ENCODE data around the gene BRD4. TPM values are rescaled to one million over a fixed set of nuclear protein-coding genes. Genes with fewer than 3 reads are reported as not detected.

The BRD4 gene
- total and polyA plus RNA-seq, 2 experiments from 2014 or later, result 63.8 to 115 TPM

DNA sequence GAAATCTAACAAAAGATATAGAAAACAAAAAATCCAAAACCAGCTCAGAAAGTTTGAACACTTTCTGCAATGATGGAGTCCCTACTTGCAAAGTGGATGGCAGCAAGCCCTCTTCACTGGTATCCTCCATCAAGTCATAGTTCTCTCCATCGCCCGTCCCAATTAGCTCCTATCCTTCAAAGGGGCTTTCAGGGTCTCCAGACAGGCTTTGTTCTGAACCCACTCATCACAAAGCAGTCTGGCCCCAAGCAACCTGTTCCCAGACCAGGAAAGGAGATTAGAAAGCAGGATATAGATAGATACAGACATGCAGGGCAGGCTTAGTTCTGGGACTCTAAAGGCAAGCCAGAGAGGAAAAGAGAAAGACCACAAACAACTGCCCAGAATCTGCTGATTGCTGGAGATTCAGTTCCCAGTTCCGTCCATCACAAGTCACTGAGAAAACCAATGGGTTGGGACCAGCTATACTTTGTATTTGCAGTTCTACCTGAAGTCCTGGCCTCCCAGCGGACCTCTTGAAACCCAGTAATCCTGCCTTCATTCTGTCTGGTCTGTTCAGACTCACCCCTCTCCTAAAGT lies 52.9 kb downstream of the BRD4 start:
- TF ChIP-seq EZH2 (IDR thresholded peaks at IDR 0.05; ENCODE audit: low read depth, unreplicated experiment), result no peak
- no peak for TF ChIP-seq EZH2phosphoT487 (IDR thresholded peaks at IDR 0.05; ENCODE audit: unreplicated experiment)
- no peak for TF ChIP-seq POLR2AphosphoS5 (IDR thresholded peaks at IDR 0.05; ENCODE audit: low read depth)
- no peak for TF ChIP-seq JUNB (IDR thresholded peaks at IDR 0.05; ENCODE audit: unreplicated experiment)
- TF ChIP-seq, protein P1, sequence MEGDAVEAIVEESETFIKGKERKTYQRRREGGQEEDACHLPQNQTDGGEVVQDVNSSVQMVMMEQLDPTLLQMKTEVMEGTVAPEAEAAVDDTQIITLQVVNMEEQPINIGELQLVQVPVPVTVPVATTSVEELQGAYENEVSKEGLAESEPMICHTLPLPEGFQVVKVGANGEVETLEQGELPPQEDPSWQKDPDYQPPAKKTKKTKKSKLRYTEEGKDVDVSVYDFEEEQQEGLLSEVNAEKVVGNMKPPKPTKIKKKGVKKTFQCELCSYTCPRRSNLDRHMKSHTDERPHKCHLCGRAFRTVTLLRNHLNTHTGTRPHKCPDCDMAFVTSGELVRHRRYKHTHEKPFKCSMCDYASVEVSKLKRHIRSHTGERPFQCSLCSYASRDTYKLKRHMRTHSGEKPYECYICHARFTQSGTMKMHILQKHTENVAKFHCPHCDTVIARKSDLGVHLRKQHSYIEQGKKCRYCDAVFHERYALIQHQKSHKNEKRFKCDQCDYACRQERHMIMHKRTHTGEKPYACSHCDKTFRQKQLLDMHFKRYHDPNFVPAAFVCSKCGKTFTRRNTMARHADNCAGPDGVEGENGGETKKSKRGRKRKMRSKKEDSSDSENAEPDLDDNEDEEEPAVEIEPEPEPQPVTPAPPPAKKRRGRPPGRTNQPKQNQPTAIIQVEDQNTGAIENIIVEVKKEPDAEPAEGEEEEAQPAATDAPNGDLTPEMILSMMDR (conservative IDR thresholded peaks at IDR 0.05; ENCODE audit: low read depth in 2 of 2), result no peak
- TF ChIP-seq, protein P2, sequence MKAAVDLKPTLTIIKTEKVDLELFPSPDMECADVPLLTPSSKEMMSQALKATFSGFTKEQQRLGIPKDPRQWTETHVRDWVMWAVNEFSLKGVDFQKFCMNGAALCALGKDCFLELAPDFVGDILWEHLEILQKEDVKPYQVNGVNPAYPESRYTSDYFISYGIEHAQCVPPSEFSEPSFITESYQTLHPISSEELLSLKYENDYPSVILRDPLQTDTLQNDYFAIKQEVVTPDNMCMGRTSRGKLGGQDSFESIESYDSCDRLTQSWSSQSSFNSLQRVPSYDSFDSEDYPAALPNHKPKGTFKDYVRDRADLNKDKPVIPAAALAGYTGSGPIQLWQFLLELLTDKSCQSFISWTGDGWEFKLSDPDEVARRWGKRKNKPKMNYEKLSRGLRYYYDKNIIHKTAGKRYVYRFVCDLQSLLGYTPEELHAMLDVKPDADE (IDR thresholded peaks at IDR 0.05), result no peak
- no peak for TF ChIP-seq ZNF114 (CRISPR knock-in tag; IDR thresholded peaks at IDR 0.05)
- TF ChIP-seq, protein P3, sequence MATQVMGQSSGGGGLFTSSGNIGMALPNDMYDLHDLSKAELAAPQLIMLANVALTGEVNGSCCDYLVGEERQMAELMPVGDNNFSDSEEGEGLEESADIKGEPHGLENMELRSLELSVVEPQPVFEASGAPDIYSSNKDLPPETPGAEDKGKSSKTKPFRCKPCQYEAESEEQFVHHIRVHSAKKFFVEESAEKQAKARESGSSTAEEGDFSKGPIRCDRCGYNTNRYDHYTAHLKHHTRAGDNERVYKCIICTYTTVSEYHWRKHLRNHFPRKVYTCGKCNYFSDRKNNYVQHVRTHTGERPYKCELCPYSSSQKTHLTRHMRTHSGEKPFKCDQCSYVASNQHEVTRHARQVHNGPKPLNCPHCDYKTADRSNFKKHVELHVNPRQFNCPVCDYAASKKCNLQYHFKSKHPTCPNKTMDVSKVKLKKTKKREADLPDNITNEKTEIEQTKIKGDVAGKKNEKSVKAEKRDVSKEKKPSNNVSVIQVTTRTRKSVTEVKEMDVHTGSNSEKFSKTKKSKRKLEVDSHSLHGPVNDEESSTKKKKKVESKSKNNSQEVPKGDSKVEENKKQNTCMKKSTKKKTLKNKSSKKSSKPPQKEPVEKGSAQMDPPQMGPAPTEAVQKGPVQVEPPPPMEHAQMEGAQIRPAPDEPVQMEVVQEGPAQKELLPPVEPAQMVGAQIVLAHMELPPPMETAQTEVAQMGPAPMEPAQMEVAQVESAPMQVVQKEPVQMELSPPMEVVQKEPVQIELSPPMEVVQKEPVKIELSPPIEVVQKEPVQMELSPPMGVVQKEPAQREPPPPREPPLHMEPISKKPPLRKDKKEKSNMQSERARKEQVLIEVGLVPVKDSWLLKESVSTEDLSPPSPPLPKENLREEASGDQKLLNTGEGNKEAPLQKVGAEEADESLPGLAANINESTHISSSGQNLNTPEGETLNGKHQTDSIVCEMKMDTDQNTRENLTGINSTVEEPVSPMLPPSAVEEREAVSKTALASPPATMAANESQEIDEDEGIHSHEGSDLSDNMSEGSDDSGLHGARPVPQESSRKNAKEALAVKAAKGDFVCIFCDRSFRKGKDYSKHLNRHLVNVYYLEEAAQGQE (IDR thresholded peaks at IDR 0.05; ENCODE audit: unreplicated experiment), result no peak
- TF ChIP-seq CREB1 (CRISPR knock-in tag; IDR thresholded peaks at IDR 0.05; ENCODE audit: low read depth), result no peak
- TF ChIP-seq STAT1 (IDR thresholded peaks at IDR 0.05; ENCODE audit: unreplicated experiment), result no peak
- TF ChIP-seq, protein P4, sequence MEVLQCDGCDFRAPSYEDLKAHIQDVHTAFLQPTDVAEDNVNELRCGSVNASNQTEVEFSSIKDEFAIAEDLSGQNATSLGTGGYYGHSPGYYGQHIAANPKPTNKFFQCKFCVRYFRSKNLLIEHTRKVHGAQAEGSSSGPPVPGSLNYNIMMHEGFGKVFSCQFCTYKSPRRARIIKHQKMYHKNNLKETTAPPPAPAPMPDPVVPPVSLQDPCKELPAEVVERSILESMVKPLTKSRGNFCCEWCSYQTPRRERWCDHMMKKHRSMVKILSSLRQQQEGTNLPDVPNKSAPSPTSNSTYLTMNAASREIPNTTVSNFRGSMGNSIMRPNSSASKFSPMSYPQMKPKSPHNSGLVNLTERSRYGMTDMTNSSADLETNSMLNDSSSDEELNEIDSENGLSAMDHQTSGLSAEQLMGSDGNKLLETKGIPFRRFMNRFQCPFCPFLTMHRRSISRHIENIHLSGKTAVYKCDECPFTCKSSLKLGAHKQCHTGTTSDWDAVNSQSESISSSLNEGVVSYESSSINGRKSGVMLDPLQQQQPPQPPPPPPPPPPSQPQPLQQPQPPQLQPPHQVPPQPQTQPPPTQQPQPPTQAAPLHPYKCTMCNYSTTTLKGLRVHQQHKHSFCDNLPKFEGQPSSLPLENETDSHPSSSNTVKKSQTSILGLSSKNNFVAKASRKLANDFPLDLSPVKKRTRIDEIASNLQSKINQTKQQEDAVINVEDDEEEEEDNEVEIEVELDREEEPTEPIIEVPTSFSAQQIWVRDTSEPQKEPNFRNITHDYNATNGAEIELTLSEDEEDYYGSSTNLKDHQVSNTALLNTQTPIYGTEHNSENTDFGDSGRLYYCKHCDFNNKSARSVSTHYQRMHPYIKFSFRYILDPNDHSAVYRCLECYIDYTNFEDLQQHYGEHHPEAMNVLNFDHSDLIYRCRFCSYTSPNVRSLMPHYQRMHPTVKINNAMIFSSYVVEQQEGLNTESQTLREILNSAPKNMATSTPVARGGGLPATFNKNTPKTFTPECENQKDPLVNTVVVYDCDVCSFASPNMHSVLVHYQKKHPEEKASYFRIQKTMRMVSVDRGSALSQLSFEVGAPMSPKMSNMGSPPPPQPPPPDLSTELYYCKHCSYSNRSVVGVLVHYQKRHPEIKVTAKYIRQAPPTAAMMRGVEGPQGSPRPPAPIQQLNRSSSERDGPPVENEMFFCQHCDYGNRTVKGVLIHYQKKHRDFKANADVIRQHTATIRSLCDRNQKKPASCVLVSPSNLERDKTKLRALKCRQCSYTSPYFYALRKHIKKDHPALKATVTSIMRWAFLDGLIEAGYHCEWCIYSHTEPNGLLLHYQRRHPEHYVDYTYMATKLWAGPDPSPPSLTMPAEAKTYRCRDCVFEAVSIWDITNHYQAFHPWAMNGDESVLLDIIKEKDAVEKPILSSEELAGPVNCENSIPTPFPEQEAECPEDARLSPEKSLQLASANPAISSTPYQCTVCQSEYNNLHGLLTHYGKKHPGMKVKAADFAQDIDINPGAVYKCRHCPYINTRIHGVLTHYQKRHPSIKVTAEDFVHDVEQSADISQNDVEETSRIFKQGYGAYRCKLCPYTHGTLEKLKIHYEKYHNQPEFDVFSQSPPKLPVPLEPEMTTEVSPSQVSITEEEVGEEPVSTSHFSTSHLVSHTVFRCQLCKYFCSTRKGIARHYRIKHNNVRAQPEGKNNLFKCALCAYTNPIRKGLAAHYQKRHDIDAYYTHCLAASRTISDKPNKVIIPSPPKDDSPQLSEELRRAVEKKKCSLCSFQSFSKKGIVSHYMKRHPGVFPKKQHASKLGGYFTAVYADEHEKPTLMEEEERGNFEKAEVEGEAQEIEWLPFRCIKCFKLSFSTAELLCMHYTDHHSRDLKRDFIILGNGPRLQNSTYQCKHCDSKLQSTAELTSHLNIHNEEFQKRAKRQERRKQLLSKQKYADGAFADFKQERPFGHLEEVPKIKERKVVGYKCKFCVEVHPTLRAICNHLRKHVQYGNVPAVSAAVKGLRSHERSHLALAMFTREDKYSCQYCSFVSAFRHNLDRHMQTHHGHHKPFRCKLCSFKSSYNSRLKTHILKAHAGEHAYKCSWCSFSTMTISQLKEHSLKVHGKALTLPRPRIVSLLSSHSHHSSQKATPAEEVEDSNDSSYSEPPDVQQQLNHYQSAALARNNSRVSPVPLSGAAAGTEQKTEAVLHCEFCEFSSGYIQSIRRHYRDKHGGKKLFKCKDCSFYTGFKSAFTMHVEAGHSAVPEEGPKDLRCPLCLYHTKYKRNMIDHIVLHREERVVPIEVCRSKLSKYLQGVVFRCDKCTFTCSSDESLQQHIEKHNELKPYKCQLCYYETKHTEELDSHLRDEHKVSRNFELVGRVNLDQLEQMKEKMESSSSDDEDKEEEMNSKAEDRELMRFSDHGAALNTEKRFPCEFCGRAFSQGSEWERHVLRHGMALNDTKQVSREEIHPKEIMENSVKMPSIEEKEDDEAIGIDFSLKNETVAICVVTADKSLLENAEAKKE (CRISPR knock-in tag; IDR thresholded peaks at IDR 0.05), result no peak
- no peak for TF ChIP-seq ZNF331 (CRISPR knock-in tag; IDR thresholded peaks at IDR 0.05; ENCODE audit: low read depth)
- TF ChIP-seq NANOG (IDR thresholded peaks at IDR 0.05; ENCODE audit: borderline replicate concordance), result no peak
- DNase-seq (ENCODE audit: low spot score) (no peak), ATAC-seq (no peak)
- peaks cover 63% of the 10 kb centered on the region for H3K4me1 ChIP-seq (ENCODE audit: insufficient read depth)
- peaks cover 97% of the 10 kb centered on the region for H4K20me1 ChIP-seq (replicated peaks; ENCODE audit: insufficient read depth)
- peaks cover 100% of the 10 kb centered on the region for H3K79me2 ChIP-seq (replicated peaks; ENCODE audit: insufficient read depth)
- H3K27me3 ChIP-seq (ENCODE audit: insufficient read depth), result no peaks in the 10 kb centered on the region
- H3K27me3 Mint-ChIP-seq (ENCODE audit: insufficient read depth, low read depth, poor library complexity), result peaks cover 15% of the 10 kb centered on the region
- H3K36me3 ChIP-seq (ENCODE audit: insufficient read depth), result no peaks in the 10 kb centered on the region; the same call in 1 of the 2 replicates
- peaks cover 66% of the 10 kb centered on the region for H3K4me1 Mint-ChIP-seq
- peak overlapping the region; percentile 65; the same call in 1 of the 2 replicates for H3K27ac Mint-ChIP-seq
- H3K36me3 Mint-ChIP-seq (ENCODE audit: low read depth), result no peaks in the 10 kb centered on the region
- H3K4me3 ChIP-seq, result no peak overlapping the region
- no peak overlapping the region for H3K4me3 Mint-ChIP-seq
- no peak overlapping the region for H3K4me2 ChIP-seq
- no peak overlapping the region for H2AFZ ChIP-seq
- H3F3A ChIP-seq (replicated peaks; ENCODE audit: low read depth), result 0 out of 2 replicates have a peak, but pooled peaks cover 7% of the 10 kb centered on the region
- no peaks in the 10 kb centered on the region for H3K9me3 Mint-ChIP-seq
- H3K27ac ChIP-seq (ENCODE audit: low read depth), result peak overlapping the region; percentile 87
- no peaks in the 10 kb centered on the region for H3K9me2 ChIP-seq (ENCODE audit: insufficient read depth)
